ENCODE data around the gene CCDC158. TPM values are rescaled to one million over a fixed set of nuclear protein-coding genes. Genes with fewer than 3 reads are reported as not detected.

Gene CCDC158
- total RNA-seq, 4 donors from 2014 or later, result 0.16 to 0.55 TPM; not detected in 2

- Histone ChIP-seq H3K27me3 (no peaks in the 10 kb centered on the region), H3K27ac (no peak overlapping the region), H3K4me3 (no peak overlapping the region), H3K9me3 (no peaks in the 10 kb centered on the region), H3K36me3 (no peaks in the 10 kb centered on the region), H3K4me1 (peaks cover 0 to 17% (median 0%) of the 10 kb centered on the region in 4 donors)
- no peak for TF ChIP-seq CTCF (IDR thresholded peaks at IDR 0.05)
- no peak for TF ChIP-seq EP300 (IDR thresholded peaks at IDR 0.05; ENCODE audit: low read depth)
- TF ChIP-seq POLR2AphosphoS5 (IDR thresholded peaks at IDR 0.05), result no peak
- no peak for TF ChIP-seq POLR2A (IDR thresholded peaks at IDR 0.05)
- in situ Hi-C loops (cut with MboI; ENCODE audit: low pct_ligation_motif_present in 1 of 4, low pct_unique_long_range_greater_than_20kb in 1 of 4, low sequenced_read_pairs in 3 of 4) (no loop called here), intact Hi-C loops (cut with DNase I; ENCODE audit: low total_unique reads) (no loop called here)
- 75 to 82% methylated on average over 3 to 5 of the region's 5 CpGs for WGBS, 2 donors (ENCODE audit: low coverage in 1 of 2)
- no peak for DNase-seq
Measured at GRCh38 chr4:76272999-76273398, 147.9 kb downstream of the CCDC158 start.

- DNase-seq, result no peak
- Histone ChIP-seq H3K9me3 (no peaks in the 10 kb centered on the region), H3K4me1 (peaks cover 0 to 13% (median 0%) of the 10 kb centered on the region in 4 donors), H3K36me3 (no peaks in the 10 kb centered on the region), H3K4me3 (no peak overlapping the region), H3K27me3 (no peaks in the 10 kb centered on the region), H3K27ac (no peak overlapping the region)
- intact Hi-C loops (cut with DNase I; ENCODE audit: low total_unique reads) (no loop called here), in situ Hi-C loops (cut with MboI; ENCODE audit: low pct_ligation_motif_present in 1 of 4, low pct_unique_long_range_greater_than_20kb in 1 of 4, low sequenced_read_pairs in 3 of 4) (no loop called here)
- WGBS, 2 donors (ENCODE audit: low coverage in 1 of 2), result 50 to 89% methylated on average over 1 of the region's 1 CpG
- TF ChIP-seq CTCF (IDR thresholded peaks at IDR 0.05) (no peak), POLR2A (IDR thresholded peaks at IDR 0.05) (no peak), POLR2AphosphoS5 (IDR thresholded peaks at IDR 0.05) (no peak), EP300 (IDR thresholded peaks at IDR 0.05; ENCODE audit: low read depth) (no peak)
Measured at GRCh38 chr4:76272582-76272981, 148.4 kb downstream of the CCDC158 start.

- TF ChIP-seq CTCF (IDR thresholded peaks at IDR 0.05) (no peak), POLR2A (IDR thresholded peaks at IDR 0.05) (no peak), POLR2AphosphoS5 (IDR thresholded peaks at IDR 0.05) (no peak), EP300 (IDR thresholded peaks at IDR 0.05; ENCODE audit: low read depth) (no peak)
- intact Hi-C loops (cut with DNase I; ENCODE audit: low total_unique reads), result no loop called here
Measured at GRCh38 chr4:76272073-76272472, 148.9 kb downstream of the CCDC158 start.

GRCh38 chr4:76271248-76271647, 149.7 kb downstream of the CCDC158 start:
- no peak overlapping the region for H3K4me3 ChIP-seq

More at GRCh38 chr4:76272073-76272472, 148.9 kb downstream of the CCDC158 start:
- no peak for DNase-seq
- Histone ChIP-seq H3K4me3 (no peak overlapping the region), H3K4me1 (peaks cover 0 to 13% (median 0%) of the 10 kb centered on the region in 4 donors), H3K27me3 (no peaks in the 10 kb centered on the region), H3K27ac (no peak overlapping the region), H3K9me3 (no peaks in the 10 kb centered on the region), H3K36me3 (no peaks in the 10 kb centered on the region)
- in situ Hi-C loops (cut with MboI; ENCODE audit: low pct_ligation_motif_present in 1 of 4, low pct_unique_long_range_greater_than_20kb in 1 of 4, low sequenced_read_pairs in 3 of 4), result no loop called here

More at GRCh38 chr4:76271248-76271647, 149.7 kb downstream of the CCDC158 start:
- Histone ChIP-seq H3K27ac (no peak overlapping the region), H3K27me3 (no peaks in the 10 kb centered on the region), H3K4me1 (peaks cover 0 to 13% (median 0%) of the 10 kb centered on the region in 4 donors), H3K9me3 (no peaks in the 10 kb centered on the region), H3K36me3 (no peaks in the 10 kb centered on the region)
- in situ Hi-C loops (cut with MboI; ENCODE audit: low pct_ligation_motif_present in 1 of 4, low pct_unique_long_range_greater_than_20kb in 1 of 4, low sequenced_read_pairs in 3 of 4), result no loop called here
- DNase-seq, result no peak
- no peak for TF ChIP-seq CTCF (IDR thresholded peaks at IDR 0.05)
- TF ChIP-seq POLR2A (IDR thresholded peaks at IDR 0.05), result no peak
- TF ChIP-seq POLR2AphosphoS5 (IDR thresholded peaks at IDR 0.05), result no peak
- no peak for TF ChIP-seq EP300 (IDR thresholded peaks at IDR 0.05; ENCODE audit: low read depth)
- intact Hi-C loops (cut with DNase I; ENCODE audit: low total_unique reads), result no loop called here
- WGBS, 2 donors (ENCODE audit: low coverage in 1 of 2), result 89 to 91% methylated on average over 5 to 6 of the region's 6 CpGs
